Motor neuron (in vitro differentiated cells): Measurements from ENCODE around the gene SBF2. TPM values are rescaled to one million over a fixed set of nuclear protein-coding genes. Genes with fewer than 3 reads are reported as not detected.
"Not testable (repeated sequence)": the region's sequence is repeated elsewhere in the genome, so short reads cannot be mapped to it uniquely, and the experiment has no call there.

Source experiments
- ATAC-seq, 8 experiments: fragments of 200-7000 bp; cut with Tn5 transposase; replicated peaks in 6 of 8; 2 replicates each; pipeline ENCODE4 v1.8.0; 2021; ENCODE audit warnings: mild to moderate bottlenecking in 8 of 8, moderate library complexity in 8 of 8
- H3K27ac ChIP-seq, 2 donors: fragments of 250-450 bp; sonication (Bioruptor Pico); 2 replicates each; pipeline ENCODE4 v1.9.0; 2021; ENCODE audit warnings: antibody characterized with exemption in 2 of 2, mild to moderate bottlenecking in 2 of 2, moderate library complexity in 1 of 2
- H3K4me1 ChIP-seq, 2 donors: fragments of 250-450 bp; sonication (Bioruptor Pico); replicated peaks in 1 of 2; 2 replicates each; pipeline ENCODE4 v1.6.1; 2021; ENCODE audit warnings: antibody characterized with exemption in 2 of 2, mild to moderate bottlenecking in 2 of 2, moderate library complexity in 1 of 2
- H3K4me3 ChIP-seq, 5 donors: fragments of 250-450 bp; sonication (Bioruptor Pico); 2 replicates each; pipeline ENCODE4 v1.9.0; 2021; ENCODE audit warnings: antibody characterized with exemption in 5 of 5, mild to moderate bottlenecking in 5 of 5, moderate library complexity in 4 of 5
- WGBS, 10 experiments: fragments of 450-650 bp; shearing (Covaris generic); methylation state at CpG; one replicate each; pipeline ENCODE4 v1.0.0; 2022; 5-methylcytosine and 5-hydroxymethylcytosine counted together
- in situ Hi-C, 9 experiments: fragments of 400-800 bp; cut with MboI; loops; one replicate each; pipeline ENCODE4 v1.15.0; 2021; ENCODE audit warnings: low sequenced_read_pairs in 9 of 9, low pct_unique_long_range_greater_than_20kb in 2 of 9; ENCODE audit not compliant: unreplicated experiment in 9 of 9
- total RNA-seq, 8 experiments: library from RNA; unstranded; fragments of 300-600 nt; gene quantifications; 2 replicates each; pipeline versions ENCODE4 v1.2.3 to v1.2.4, GENCODE V29; 2022

SBF2 gene
- total RNA-seq, 8 experiments from 2014 or later = 31.8 to 66.3 (median 44.6) TPM

DNA sequence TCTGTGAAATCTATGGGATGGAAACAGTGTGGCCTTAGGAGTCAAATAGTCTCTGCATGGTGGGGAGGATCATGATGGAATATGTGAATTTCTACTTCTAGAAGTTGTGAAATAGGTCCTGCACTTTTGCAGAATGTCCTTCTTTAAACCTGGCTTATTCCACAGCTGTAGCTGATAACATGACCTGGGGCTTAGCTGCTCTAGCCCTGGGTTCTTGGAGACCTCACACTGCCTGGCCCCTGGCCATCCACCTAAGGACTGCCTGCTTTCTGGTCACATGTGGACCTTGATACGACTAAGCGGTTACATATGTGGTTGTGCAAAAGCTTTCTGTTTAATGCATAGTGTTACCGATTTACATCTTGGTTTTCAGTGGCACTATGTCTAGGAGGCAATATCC, 541.9 kb downstream of the SBF2 start:
- Histone ChIP-seq H3K4me1 (peaks cover 0 to 5% of the 10 kb centered on the region in 2 donors), H3K4me3 (no peak overlapping the region), H3K27ac (no peak overlapping the region)
- peak in 3 of 8 experiments; percentile 9 to 41 (median 19) for ATAC-seq
- in situ Hi-C loops = loop anchor here in 6 of 9 experiments (25.0 kb wide), 4 partner anchors 210 to 985 kb away; partner anchors contain the start of genes ADM (in 3 of the 6) and SBF2 (in 1 of the 6)
- 40 to 94% (median 86%) methylated on average over 1 to 3 of the region's 3 CpGs; no CpG with 5 or more reads in 3 of the 10 experiments for WGBS, 10 experiments

- WGBS, 10 experiments = 78 to 96% (median 95%) methylated on average over 4 of the region's 4 CpGs; no CpG with 5 or more reads in 6 of the 10 experiments
- Histone ChIP-seq H3K27ac (no peak overlapping the region), H3K4me1 (peaks cover 0 to 5% of the 10 kb centered on the region in 2 donors), H3K4me3 (no peak overlapping the region)
- in situ Hi-C loops = loop anchor here in 6 of 9 experiments (25.0 kb wide), 4 partner anchors 212 to 987 kb away; partner anchors contain the start of genes ADM (in 3 of the 6) and SBF2 (in 1 of the 6)
- ATAC-seq = no peak
Observed at GRCh38 chr11:9750551-9750950, 543.5 kb downstream of the SBF2 start.

DNA sequence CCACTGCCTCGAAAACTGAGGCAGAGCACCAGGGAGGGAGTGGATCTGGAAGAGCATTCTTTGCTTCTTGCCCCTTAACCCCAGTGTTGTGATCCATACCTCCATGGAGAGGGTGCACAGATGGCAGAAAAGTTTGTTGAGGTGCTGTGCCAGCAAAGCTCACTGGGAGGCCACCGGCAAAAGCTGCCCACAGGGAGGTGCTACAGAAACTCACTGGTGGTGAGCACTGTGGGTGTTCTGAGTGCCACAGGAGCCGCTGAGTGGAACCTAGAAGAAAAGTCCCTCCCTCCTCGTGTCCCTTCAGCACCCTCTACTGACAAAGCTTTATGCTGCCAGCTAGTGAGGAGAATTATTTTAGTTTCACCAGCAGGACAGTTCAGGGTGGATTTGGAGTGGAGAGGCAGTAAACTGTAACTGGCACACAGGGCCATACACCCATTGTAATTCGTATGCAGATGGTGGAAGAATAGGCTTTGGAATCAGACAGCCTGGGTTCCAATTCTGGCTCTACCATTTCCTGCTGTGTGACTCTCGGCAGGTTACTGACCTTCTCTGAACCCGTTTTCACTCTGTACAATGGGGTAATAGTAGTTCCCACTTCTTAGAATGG, 545.6 kb downstream of the SBF2 start:
- in situ Hi-C loops = no loop called here
- Histone ChIP-seq H3K27ac (no peak overlapping the region), H3K4me1 (no peaks in the 10 kb centered on the region), H3K4me3 (no peak overlapping the region)
- 36 to 100% (median 74%) methylated on average over 1 to 6 of the region's 7 CpGs; no CpG with 5 or more reads in 1 of the 10 experiments for WGBS, 10 experiments
- ATAC-seq = peak in 4 of 8 experiments; percentile 32 to 96 (median 93)

DNA sequence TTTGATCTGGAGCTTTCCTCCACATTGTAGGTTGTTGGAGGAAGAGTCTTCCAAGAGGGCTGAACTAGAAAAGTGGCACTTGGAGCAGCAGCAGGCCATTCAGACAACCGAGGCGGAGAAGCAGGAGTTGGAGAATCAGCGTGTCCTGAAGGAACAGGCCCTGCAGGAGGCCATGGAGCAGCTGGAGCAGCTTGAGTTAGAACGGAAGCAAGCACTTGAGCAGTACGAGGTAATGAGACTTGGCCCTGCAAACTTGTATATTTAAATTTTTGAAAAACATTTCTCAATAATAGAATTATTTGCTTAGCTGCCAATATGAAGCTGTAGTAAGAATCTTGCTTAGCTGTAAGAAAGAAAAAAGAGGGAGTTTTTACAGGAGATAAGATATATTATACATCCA, 546.2 kb downstream of the SBF2 start:
- no peaks in the 10 kb centered on the region for H3K4me1 ChIP-seq
- 50 to 100% (median 77%) methylated on average over 2 to 5 of the region's 5 CpGs; no CpG with 5 or more reads in 2 of the 10 experiments for WGBS, 10 experiments
- in situ Hi-C loops = no loop called here
- no peak overlapping the region for H3K4me3 ChIP-seq
- ATAC-seq = no peak
- no peak overlapping the region for H3K27ac ChIP-seq

GRCh38 chr11:9747229-9747628, 546.8 kb downstream of the SBF2 start:
- 50 to 100% (median 89%) methylated on average over 1 of the region's 1 CpG; no CpG with 5 or more reads in 3 of the 10 experiments for WGBS, 10 experiments
- no peaks in the 10 kb centered on the region for H3K4me1 ChIP-seq
- H3K4me3 ChIP-seq = no peak overlapping the region
- no peak overlapping the region for H3K27ac ChIP-seq
- in situ Hi-C loops = no loop called here
- no peak for ATAC-seq

- H3K27ac ChIP-seq = no peak overlapping the region
- H3K4me1 ChIP-seq = no peaks in the 10 kb centered on the region
- ATAC-seq = no peak
- no peak overlapping the region for H3K4me3 ChIP-seq
- 67 to 100% (median 100%) methylated on average over 1 to 5 of the region's 7 CpGs; no CpG with 5 or more reads in 1 of the 10 experiments for WGBS, 10 experiments
- in situ Hi-C loops = no loop called here
Observed at GRCh38 chr11:9745411-9746211, 548.4 kb downstream of the SBF2 start.

DNA sequence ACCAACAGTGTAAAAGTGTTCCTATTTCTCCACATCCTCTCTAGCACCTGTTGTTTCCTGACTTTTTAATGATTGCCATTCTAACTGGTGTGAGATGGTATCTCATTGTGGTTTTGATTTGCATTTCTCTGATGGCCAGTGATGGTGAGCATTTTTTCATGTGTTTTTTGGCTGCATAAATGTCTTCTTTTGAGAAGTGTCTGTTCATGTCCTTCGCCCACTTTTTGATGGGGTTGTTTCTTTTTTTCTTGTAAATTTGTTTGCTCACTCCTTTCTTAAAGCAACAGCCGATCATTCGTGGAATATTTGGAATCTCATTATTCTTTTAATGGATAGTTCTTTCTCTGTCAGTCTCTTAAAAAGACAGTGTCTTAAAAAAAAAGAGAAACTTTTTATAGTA, 550.5 kb downstream of the SBF2 start:
- 20 to 100% (median 87%) methylated on average over 1 to 2 of the region's 3 CpGs; no CpG with 5 or more reads in 3 of the 10 experiments for WGBS, 10 experiments

DNA sequence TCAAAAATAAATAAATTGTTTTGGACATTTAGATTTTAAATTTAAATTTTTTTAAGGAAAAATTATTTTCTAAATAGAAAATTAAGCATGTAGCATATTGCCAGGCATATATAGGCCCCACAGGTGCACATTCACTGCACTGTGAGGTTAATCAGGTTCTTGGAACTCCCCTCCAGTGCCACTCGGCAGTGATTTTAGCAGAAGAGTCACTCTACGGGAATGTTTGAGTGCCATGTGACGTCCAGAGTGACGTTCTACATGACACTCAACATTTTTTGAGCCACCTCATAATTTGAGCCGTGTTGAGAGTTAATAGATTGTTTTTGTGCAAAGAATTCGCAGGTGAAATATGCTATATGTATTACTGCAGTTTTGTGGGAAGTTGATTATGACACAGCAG, 552.8 kb downstream of the SBF2 start:
- WGBS, 10 experiments = 79 to 100% (median 93%) methylated on average over 2 to 6 of the region's 6 CpGs; no CpG with 5 or more reads in 2 of the 10 experiments
- in situ Hi-C loops = no loop called here
- ATAC-seq = no peak
- Histone ChIP-seq H3K27ac (no peak overlapping the region), H3K4me3 (no peak overlapping the region), H3K4me1 (no peaks in the 10 kb centered on the region)

More for the DNA sequence above, 550.5 kb downstream of the SBF2 start:
- H3K4me1 ChIP-seq, H3K4me3 ChIP-seq, ATAC-seq, H3K27ac ChIP-seq, in situ Hi-C loops: not testable (repeated sequence)

GRCh38 chr11:9740202-9740883, 553.7 kb downstream of the SBF2 start:
- 83 to 94% (median 91%) methylated on average over 2 to 12 of the region's 12 CpGs; no CpG with 5 or more reads in 1 of the 10 experiments for WGBS, 10 experiments
- Histone ChIP-seq H3K4me3 (no peak overlapping the region), H3K4me1 (no peaks in the 10 kb centered on the region), H3K27ac (no peak overlapping the region)
- no peak for ATAC-seq
- in situ Hi-C loops = no loop called here

GRCh38 chr11:9739123-9739900, 554.7 kb downstream of the SBF2 start:
- 83 to 100% (median 100%) methylated on average over 1 to 4 of the region's 4 CpGs for whole genome bisulfite sequencing, 10 experiments
- in situ Hi-C loops = no loop called here
- Histone ChIP-seq H3K4me3 (no peak overlapping the region), H3K27ac (no peak overlapping the region), H3K4me1 (no peaks in the 10 kb centered on the region)
- ATAC-seq = no peak

- Histone ChIP-seq H3K4me3 (no peak overlapping the region), H3K4me1 (no peaks in the 10 kb centered on the region), H3K27ac (no peak overlapping the region)
- in situ Hi-C loops = no loop called here
- 100% methylated on average over 1 of the region's 1 CpG; no CpG with 5 or more reads in 5 of the 10 experiments for WGBS, 10 experiments
- ATAC-seq = no peak
Observed at GRCh38 chr11:9738707-9739106, 555.3 kb downstream of the SBF2 start.

- ATAC-seq = no peak
- Histone ChIP-seq H3K27ac (no peak overlapping the region), H3K4me3 (no peak overlapping the region), H3K4me1 (no peaks in the 10 kb centered on the region)
- in situ Hi-C loops = no loop called here
- WGBS, 10 experiments = 50 to 100% (median 82%) methylated on average over 1 to 3 of the region's 3 CpGs; no CpG with 5 or more reads in 2 of the 10 experiments
Observed at GRCh38 chr11:9738116-9738515, 555.9 kb downstream of the SBF2 start.
